Measurements from ENCODE around the gene QKI.

Gene QKI

DNA sequence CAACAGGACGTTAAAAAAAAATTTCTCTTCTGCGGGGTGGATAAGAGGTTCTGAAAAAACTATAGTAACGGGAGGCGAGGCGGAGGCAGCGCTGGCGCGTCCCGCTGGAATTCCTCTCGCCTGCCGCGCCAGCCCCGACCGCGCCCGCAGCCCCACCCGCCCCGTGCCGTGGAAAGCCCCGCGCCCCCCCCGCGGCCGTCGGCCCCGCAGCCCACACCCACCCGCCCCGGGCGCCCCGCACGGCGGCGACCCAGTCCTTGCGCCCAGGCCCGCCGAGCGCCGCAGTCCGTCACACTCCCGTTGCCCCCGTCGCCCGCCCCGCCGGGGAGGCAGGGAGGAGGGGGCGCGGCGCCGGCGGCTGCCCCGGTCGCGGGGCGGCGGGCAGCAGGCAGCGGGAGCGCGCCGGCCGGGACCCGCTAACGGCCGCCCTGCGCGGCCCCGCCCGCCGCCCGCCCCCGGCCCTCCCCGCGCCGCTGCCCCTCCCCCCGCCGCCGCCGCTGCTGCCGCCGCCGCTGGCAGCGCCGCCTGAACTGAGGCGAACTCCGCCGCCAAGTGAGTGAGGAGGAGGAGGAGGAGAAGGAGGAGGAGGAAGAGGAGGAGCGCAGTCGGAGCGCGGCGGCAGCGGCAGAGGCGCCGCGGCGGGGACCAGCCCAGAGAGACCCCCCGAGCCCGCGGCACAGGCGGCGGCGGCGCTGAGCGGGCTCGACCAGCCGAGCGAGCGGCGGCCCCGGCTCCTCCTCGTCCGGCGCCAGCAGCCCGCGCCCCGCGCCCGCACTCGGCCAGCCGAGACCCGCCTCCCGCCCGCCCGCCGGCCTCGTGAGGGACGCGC, at the start of gene QKI:
Gene QKI (plus strand): TSS at position 602 of the 829 bp plus-strand sequence. CDS start 476 bp downstream, outside the sequence.
- TF ChIP-seq TAF1 (IDR thresholded peaks at IDR 0.05; ENCODE audit: low read depth) (peak; percentile 62), CREB1 (IDR thresholded peaks at IDR 0.05; ENCODE audit: low read depth) (no peak), EP300 (IDR thresholded peaks at IDR 0.05; ENCODE audit: borderline replicate concordance) (peak; percentile 31; the same call in 1 of the 2 replicates)
- TF ChIP-seq, protein P1, sequence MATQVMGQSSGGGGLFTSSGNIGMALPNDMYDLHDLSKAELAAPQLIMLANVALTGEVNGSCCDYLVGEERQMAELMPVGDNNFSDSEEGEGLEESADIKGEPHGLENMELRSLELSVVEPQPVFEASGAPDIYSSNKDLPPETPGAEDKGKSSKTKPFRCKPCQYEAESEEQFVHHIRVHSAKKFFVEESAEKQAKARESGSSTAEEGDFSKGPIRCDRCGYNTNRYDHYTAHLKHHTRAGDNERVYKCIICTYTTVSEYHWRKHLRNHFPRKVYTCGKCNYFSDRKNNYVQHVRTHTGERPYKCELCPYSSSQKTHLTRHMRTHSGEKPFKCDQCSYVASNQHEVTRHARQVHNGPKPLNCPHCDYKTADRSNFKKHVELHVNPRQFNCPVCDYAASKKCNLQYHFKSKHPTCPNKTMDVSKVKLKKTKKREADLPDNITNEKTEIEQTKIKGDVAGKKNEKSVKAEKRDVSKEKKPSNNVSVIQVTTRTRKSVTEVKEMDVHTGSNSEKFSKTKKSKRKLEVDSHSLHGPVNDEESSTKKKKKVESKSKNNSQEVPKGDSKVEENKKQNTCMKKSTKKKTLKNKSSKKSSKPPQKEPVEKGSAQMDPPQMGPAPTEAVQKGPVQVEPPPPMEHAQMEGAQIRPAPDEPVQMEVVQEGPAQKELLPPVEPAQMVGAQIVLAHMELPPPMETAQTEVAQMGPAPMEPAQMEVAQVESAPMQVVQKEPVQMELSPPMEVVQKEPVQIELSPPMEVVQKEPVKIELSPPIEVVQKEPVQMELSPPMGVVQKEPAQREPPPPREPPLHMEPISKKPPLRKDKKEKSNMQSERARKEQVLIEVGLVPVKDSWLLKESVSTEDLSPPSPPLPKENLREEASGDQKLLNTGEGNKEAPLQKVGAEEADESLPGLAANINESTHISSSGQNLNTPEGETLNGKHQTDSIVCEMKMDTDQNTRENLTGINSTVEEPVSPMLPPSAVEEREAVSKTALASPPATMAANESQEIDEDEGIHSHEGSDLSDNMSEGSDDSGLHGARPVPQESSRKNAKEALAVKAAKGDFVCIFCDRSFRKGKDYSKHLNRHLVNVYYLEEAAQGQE (IDR thresholded peaks at IDR 0.05; ENCODE audit: low read depth): no peak

DNA sequence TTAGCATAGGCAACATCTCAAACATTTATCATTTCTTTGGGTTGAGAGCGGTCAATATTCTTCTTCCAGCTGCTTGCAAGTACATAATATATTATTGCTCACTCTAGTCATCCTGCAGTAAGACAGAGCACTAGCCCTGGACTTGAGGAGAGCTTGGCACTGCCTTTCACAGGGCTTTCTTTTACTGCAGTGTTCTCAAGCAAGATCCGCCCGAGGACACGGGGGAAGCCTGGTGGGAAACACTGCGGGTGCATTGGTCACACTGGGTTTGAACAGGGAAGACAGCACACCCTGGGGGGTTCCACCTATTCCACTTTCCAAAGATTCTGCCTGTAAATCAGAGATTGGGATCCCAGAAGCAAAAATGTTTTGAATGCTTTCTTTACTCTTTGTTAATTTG, 48.2 kb upstream of the QKI start:
- no peak for TF ChIP-seq ZBTB7A (IDR thresholded peaks at IDR 0.05; ENCODE audit: low read depth)
- TF ChIP-seq EGR1 (IDR thresholded peaks at IDR 0.05): no peak
- TF ChIP-seq CEBPB (IDR thresholded peaks at IDR 0.05): no peak
- TF ChIP-seq, protein P2, sequence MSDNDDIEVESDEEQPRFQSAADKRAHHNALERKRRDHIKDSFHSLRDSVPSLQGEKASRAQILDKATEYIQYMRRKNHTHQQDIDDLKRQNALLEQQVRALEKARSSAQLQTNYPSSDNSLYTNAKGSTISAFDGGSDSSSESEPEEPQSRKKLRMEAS (IDR thresholded peaks at IDR 0.05): no peak
- TF ChIP-seq, protein P1 (IDR thresholded peaks at IDR 0.05; ENCODE audit: low read depth): no peak
- no peak for TF ChIP-seq TEAD4 (IDR thresholded peaks at IDR 0.05)
- no peak for TF ChIP-seq FOXM1 (IDR thresholded peaks at IDR 0.05; ENCODE audit: borderline replicate concordance, low read depth)
- no peak for TF ChIP-seq TCF12 (IDR thresholded peaks at IDR 0.05; ENCODE audit: low read depth)
- no peak for TF ChIP-seq EP300 (IDR thresholded peaks at IDR 0.05; ENCODE audit: borderline replicate concordance)
- TF ChIP-seq, protein P3, sequence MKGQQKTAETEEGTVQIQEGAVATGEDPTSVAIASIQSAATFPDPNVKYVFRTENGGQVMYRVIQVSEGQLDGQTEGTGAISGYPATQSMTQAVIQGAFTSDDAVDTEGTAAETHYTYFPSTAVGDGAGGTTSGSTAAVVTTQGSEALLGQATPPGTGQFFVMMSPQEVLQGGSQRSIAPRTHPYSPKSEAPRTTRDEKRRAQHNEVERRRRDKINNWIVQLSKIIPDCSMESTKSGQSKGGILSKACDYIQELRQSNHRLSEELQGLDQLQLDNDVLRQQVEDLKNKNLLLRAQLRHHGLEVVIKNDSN (IDR thresholded peaks at IDR 0.05): no peak
- TF ChIP-seq TAF1 (IDR thresholded peaks at IDR 0.05; ENCODE audit: low read depth): no peak
- TF ChIP-seq CREB1 (IDR thresholded peaks at IDR 0.05; ENCODE audit: low read depth): no peak
- TF ChIP-seq YY1 (IDR thresholded peaks at IDR 0.05; ENCODE audit: low read depth): no peak
- no peak for TF ChIP-seq NFIC (IDR thresholded peaks at IDR 0.05)

DNA sequence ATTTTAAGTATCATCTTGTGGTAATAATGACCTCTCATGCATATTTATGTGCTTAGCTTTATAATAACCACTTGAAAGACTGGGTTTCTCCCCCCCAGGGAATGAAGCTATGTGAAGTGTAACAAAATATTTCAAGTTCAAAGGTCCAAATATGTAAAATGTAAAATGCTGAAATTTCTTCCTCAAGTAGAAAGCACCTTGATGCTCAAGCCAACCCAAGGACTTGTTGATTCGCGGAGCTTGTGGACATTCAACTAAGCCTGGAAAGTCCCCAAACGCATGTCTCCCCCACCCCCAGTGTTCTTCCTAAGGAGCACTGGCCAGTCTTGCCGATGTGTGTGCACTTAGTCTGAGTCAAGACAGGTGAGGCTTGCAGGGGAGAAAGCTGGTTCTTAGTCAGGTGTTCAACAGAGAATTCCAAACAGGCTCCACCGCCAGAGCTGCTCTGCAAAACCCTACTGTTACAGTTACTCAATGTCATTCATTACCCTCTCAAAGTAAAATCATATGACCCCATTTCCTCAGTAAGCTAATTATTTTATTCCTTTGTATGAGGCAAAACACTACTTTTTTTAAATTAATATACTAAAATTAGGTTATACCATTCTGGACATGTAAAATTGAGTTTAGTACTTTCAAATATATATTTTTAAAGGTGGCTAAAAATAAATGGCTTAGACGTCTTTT, 46.9 kb upstream of the QKI start:
- TF ChIP-seq CEBPB (IDR thresholded peaks at IDR 0.05) (no peak), NFIC (IDR thresholded peaks at IDR 0.05) (no peak), TCF12 (IDR thresholded peaks at IDR 0.05; ENCODE audit: low read depth) (no peak), EGR1 (IDR thresholded peaks at IDR 0.05) (no peak), RAD21 (IDR thresholded peaks at IDR 0.05; ENCODE audit: low read depth) (no peak), FOXM1 (IDR thresholded peaks at IDR 0.05; ENCODE audit: borderline replicate concordance, low read depth) (no peak), YY1 (IDR thresholded peaks at IDR 0.05; ENCODE audit: low read depth) (no peak), EP300 (IDR thresholded peaks at IDR 0.05; ENCODE audit: borderline replicate concordance) (no peak), CREB1 (IDR thresholded peaks at IDR 0.05; ENCODE audit: low read depth) (no peak), TAF1 (IDR thresholded peaks at IDR 0.05; ENCODE audit: low read depth) (no peak), TEAD4 (IDR thresholded peaks at IDR 0.05) (no peak), ZBTB7A (IDR thresholded peaks at IDR 0.05; ENCODE audit: low read depth) (no peak)
- TF ChIP-seq, protein P3 (IDR thresholded peaks at IDR 0.05): no peak
- TF ChIP-seq, protein P2 (IDR thresholded peaks at IDR 0.05): no peak
- TF ChIP-seq, protein P1 (IDR thresholded peaks at IDR 0.05; ENCODE audit: low read depth): no peak

DNA sequence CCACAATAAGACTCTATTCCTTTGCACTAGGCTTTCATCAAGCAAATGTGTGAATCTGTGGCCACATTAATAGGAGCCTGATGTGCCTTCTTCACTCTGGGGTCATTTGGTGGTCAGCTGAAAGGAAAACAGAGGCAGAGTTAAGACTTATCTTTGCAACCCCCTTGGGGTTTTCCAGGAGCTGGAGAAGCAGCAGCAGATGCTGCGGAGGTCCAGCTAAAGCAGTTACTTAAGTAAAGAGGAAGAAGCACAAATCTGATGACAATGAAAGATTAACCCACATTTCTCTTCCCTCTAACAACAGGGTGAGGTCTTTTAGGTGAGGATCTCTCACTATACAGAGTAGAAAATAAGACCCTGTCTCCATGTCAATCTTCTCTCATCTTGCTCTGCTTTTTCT, 45.4 kb upstream of the QKI start:
- TF ChIP-seq, protein P3 (IDR thresholded peaks at IDR 0.05): no peak
- no peak for TF ChIP-seq CREB1 (IDR thresholded peaks at IDR 0.05; ENCODE audit: low read depth)
- TF ChIP-seq YY1 (IDR thresholded peaks at IDR 0.05; ENCODE audit: low read depth): no peak
- no peak for TF ChIP-seq EP300 (IDR thresholded peaks at IDR 0.05; ENCODE audit: borderline replicate concordance)
- TF ChIP-seq TAF1 (IDR thresholded peaks at IDR 0.05; ENCODE audit: low read depth): no peak
- no peak for TF ChIP-seq NFIC (IDR thresholded peaks at IDR 0.05)
- TF ChIP-seq TEAD4 (IDR thresholded peaks at IDR 0.05): no peak
- no peak for TF ChIP-seq CEBPB (IDR thresholded peaks at IDR 0.05)
- TF ChIP-seq, protein P1 (IDR thresholded peaks at IDR 0.05; ENCODE audit: low read depth): no peak
- no peak for TF ChIP-seq EGR1 (IDR thresholded peaks at IDR 0.05)
- no peak for TF ChIP-seq TCF12 (IDR thresholded peaks at IDR 0.05; ENCODE audit: low read depth)
- TF ChIP-seq, protein P2 (IDR thresholded peaks at IDR 0.05): no peak
- TF ChIP-seq ZBTB7A (IDR thresholded peaks at IDR 0.05; ENCODE audit: low read depth): no peak
- TF ChIP-seq FOXM1 (IDR thresholded peaks at IDR 0.05; ENCODE audit: borderline replicate concordance, low read depth): no peak
- no peak for TF ChIP-seq RAD21 (IDR thresholded peaks at IDR 0.05; ENCODE audit: low read depth)
